Stimulated activated CD8-positive, alpha-beta memory T cell treated with anti-CD3 and anti-CD28 coated beads, Interleukin-12 subunit alpha, Interleukin-12 subunit beta, amount 100 ng/mL, for 24 hours (primary cell): Measurements from ENCODE around the gene PCBP2.
"Not testable (repeated sequence)": the region's sequence is repeated elsewhere in the genome, so short reads cannot be mapped to it uniquely, and the experiment has no call there.

Source experiments
- DNase-seq: peaks from one replicate; pipeline ENCODE4 v3.0.0-alpha.2; 2020; ENCODE audit errors: extremely low read depth

PCBP2 gene

GRCh38 chr12:53472056-53472582 is 20.2 kb downstream of the PCBP2 start:
- DNase-seq, result no peak

- DNase-seq, result no peak
These were observed 22.2 kb downstream of the PCBP2 start for GRCh38 chr12:53474077-53474476.

GRCh38 chr12:53474819-53475218 is 22.9 kb downstream of the PCBP2 start:
- no peak for DNase-seq

- no peak for DNase-seq
These were observed 24.9 kb downstream of the PCBP2 start for GRCh38 chr12:53476769-53477209.

GRCh38 chr12:53478865-53479264 is 27.0 kb downstream of the PCBP2 start:
- no peak for DNase-seq

GRCh38 chr12:53479331-53479730 is 27.4 kb downstream of the PCBP2 start:
- no peak for DNase-seq

- DNase-seq, result no peak
These were observed 28.9 kb downstream of the PCBP2 start for GRCh38 chr12:53480491-53481442.

GRCh38 chr12:53481458-53481857 is 29.6 kb downstream of the PCBP2 start:
- DNase-seq, result not testable (repeated sequence)

- DNase-seq, result no peak
These were observed 30.2 kb downstream of the PCBP2 start for GRCh38 chr12:53481939-53482586.

- no peak for DNase-seq
These were observed 30.8 kb downstream of the PCBP2 start for GRCh38 chr12:53482626-53483168.

- no peak for DNase-seq
These were observed 31.5 kb downstream of the PCBP2 start for GRCh38 chr12:53483225-53483978.

- no peak for DNase-seq
These were observed 32.1 kb downstream of the PCBP2 start for GRCh38 chr12:53483979-53484377.

- DNase-seq, result no peak
These were observed 33.0 kb downstream of the PCBP2 start for GRCh38 chr12:53484686-53485575.

GRCh38 chr12:53485955-53486735 is 34.2 kb downstream of the PCBP2 start:
- no peak for DNase-seq

GRCh38 chr12:53486736-53487487 is 35.0 kb downstream of the PCBP2 start:
- DNase-seq, result no peak

- DNase-seq, result no peak
These were observed 37.5 kb downstream of the PCBP2 start for GRCh38 chr12:53489242-53489864.

- no peak for DNase-seq
These were observed 40.3 kb downstream of the PCBP2 start for GRCh38 chr12:53492188-53492587.

GRCh38 chr12:53492830-53493609 is 41.1 kb downstream of the PCBP2 start:
- DNase-seq, result peak; percentile 68
